BLaER1 treated with 17β-estradiol and CSF1 and Interleukin-3, amounts not matched to agents 10 nM and 100 nM (cell line): Measurements from ENCODE around the gene ATP1A1.

Experiments
- H3K27ac ChIP-seq, 11 experiments: shearing (Covaris generic); formaldehyde crosslinking; 2 replicates each; pipeline ENCODE4 v1.8.1; 2022
- H3K27me3 ChIP-seq, 11 experiments: shearing (Covaris generic); formaldehyde crosslinking; 2 replicates each; pipeline ENCODE4 v1.8.1; 2022
- H3K36me3 ChIP-seq, 11 experiments: shearing (Covaris generic); formaldehyde crosslinking; 2 replicates each; pipeline ENCODE4 v1.8.1; 2022
- H3K4me1 ChIP-seq, 10 experiments: shearing (Covaris generic); formaldehyde crosslinking; 2 replicates each; pipeline ENCODE4 v1.8.1; 2022
- H3K4me2 ChIP-seq, 11 experiments: shearing (Covaris generic); formaldehyde crosslinking; 2 replicates each; pipeline ENCODE4 v1.8.1; 2022
- H3K4me3 ChIP-seq, 10 experiments: shearing (Covaris generic); formaldehyde crosslinking; 2 replicates each; pipeline ENCODE4 v1.8.1; 2022
- H3K9ac ChIP-seq, 11 experiments: shearing (Covaris generic); formaldehyde crosslinking; 2 replicates each; pipeline ENCODE4 v1.8.1; 2022
- H3K9me3 ChIP-seq, 11 experiments: shearing (Covaris generic); formaldehyde crosslinking; replicated peaks in 1 of 11; 2 replicates each; pipeline ENCODE4 v1.8.1; 2022
- H4K20me1 ChIP-seq, 11 experiments: shearing (Covaris generic); formaldehyde crosslinking; 2 replicates each; pipeline ENCODE4 v1.8.1; 2022
- Cebpa-rat ChIP-seq, 11 experiments: shearing (Covaris generic); IDR thresholded peaks; 2 replicates each; pipeline ENCODE4 v1.8.1; 2022

The ATP1A1 gene

GRCh38 chr1:116401646-116402176, 28.7 kb downstream of the ATP1A1 start:
- Histone ChIP-seq H3K9ac (no peak overlapping the region), H3K4me2 (no peak overlapping the region), H3K36me3 (peaks cover 100% of the 10 kb centered on the region in 11 experiments), H3K9me3 (no peaks in the 10 kb centered on the region), H3K27me3 (no peaks in the 10 kb centered on the region), H3K4me1 (no peaks in the 10 kb centered on the region), H3K4me3 (no peak overlapping the region), H3K27ac (0 out of 22 replicates have a peak overlapping the region, but pooled peaks of 1 of the 11 experiments have one; percentile 17), H4K20me1 (peaks cover 0 to 69% (median 40%) of the 10 kb centered on the region in 11 experiments; a peak in 15 of 22 replicates)
- TF ChIP-seq Cebpa-rat (IDR thresholded peaks at IDR 0.05) = no peak

DNA sequence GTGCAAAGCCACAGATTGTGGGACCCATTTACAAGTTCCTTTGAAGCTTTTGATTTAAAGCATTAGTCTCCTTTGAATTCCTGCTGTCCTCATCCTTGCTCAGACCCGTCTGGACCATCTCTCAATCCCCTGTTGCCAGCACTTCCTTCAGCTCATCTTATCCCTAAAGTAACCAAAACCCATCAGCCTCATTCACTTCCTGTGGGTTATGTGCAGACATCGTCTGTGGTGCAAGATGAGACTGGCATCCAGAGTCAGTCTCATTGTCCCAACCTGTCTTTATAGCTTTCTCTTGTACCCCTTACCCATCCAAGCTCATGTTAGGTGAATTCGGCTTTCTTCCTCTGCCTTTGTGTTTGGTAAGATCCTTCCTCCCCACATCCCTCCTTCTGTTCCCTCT, 29.3 kb downstream of the ATP1A1 start:
- TF ChIP-seq Cebpa-rat (IDR thresholded peaks at IDR 0.05) = no peak
- peaks cover 99 to 100% (median 100%) of the 10 kb centered on the region in 11 experiments for H3K36me3 ChIP-seq
- H4K20me1 ChIP-seq = peaks cover 0 to 69% (median 46%) of the 10 kb centered on the region in 11 experiments; a peak in 15 of 22 replicates

GRCh38 chr1:116403496-116404136, 30.6 kb downstream of the ATP1A1 start:
- Histone ChIP-seq H3K36me3 (peaks cover 90 to 100% (median 99%) of the 10 kb centered on the region in 11 experiments), H4K20me1 (peaks cover 0 to 76% (median 46%) of the 10 kb centered on the region in 11 experiments; a peak in 15 of 22 replicates), H3K9me3 (no peaks in the 10 kb centered on the region), H3K4me3 (no peak overlapping the region), H3K27me3 (no peaks in the 10 kb centered on the region), H3K27ac (no peak overlapping the region), H3K4me1 (no peaks in the 10 kb centered on the region), H3K4me2 (no peak overlapping the region), H3K9ac (no peak overlapping the region)
- no peak for TF ChIP-seq Cebpa-rat (IDR thresholded peaks at IDR 0.05)

More for the DNA sequence above, 29.3 kb downstream of the ATP1A1 start:
- H3K27me3 ChIP-seq = no peaks in the 10 kb centered on the region
- H3K4me2 ChIP-seq = no peak overlapping the region
- no peaks in the 10 kb centered on the region for H3K4me1 ChIP-seq
- no peak overlapping the region for H3K4me3 ChIP-seq
- no peaks in the 10 kb centered on the region for H3K9me3 ChIP-seq
- H3K27ac ChIP-seq = no peak overlapping the region
- H3K9ac ChIP-seq = no peak overlapping the region

DNA sequence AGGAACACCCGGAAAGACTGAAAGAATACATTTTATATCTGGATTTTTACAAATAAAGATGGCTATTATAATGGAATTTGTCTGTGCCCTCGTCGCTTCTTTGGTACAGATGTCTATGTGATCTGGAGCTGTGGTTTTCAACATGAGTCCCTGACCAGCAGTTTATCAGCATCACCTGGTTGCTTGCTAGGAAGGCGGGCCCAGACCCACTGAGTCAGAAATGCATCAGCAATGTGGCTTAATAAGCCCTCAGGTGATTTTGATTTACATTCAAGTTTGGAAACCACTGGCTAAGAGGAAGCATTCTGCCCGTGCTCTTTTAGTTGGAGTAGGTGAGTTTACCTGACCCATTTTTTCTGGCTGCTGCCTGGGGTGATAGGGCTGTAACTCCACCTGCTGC, 31.7 kb downstream of the ATP1A1 start:
- no peaks in the 10 kb centered on the region for H3K4me1 ChIP-seq
- peaks cover 81 to 100% (median 97%) of the 10 kb centered on the region in 11 experiments for H3K36me3 ChIP-seq
- H3K9me3 ChIP-seq = no peaks in the 10 kb centered on the region
- H3K4me2 ChIP-seq = no peak overlapping the region
- no peaks in the 10 kb centered on the region for H3K27me3 ChIP-seq
- no peak overlapping the region for H3K27ac ChIP-seq
- no peak overlapping the region for H3K4me3 ChIP-seq
- peaks cover 0 to 68% (median 46%) of the 10 kb centered on the region in 11 experiments; a peak in 15 of 22 replicates for H4K20me1 ChIP-seq
- no peak for TF ChIP-seq Cebpa-rat (IDR thresholded peaks at IDR 0.05)
- H3K9ac ChIP-seq = no peak overlapping the region

- peaks cover 73 to 100% (median 89%) of the 10 kb centered on the region in 11 experiments for H3K36me3 ChIP-seq
These were observed 32.4 kb downstream of the ATP1A1 start for GRCh38 chr1:116405241-116406135.

DNA sequence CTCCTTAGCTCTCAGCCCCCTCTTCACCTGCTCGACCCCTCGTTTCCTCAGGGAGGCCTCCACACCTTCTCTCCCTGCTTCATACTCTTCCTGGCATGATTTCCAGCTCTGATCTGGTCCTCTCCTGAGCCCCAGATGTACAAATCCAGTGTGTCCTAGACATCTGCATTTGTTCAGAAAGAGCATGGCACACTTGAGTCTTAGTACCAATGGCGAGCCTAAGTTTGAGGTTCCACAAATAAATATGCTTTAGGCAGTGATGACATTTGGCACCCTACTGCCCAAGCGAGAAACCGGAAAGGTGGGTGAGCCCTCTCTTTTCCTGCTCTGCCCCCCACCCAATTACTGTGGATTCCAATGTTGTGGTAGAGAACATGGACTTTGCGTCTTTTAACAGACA, 34.0 kb downstream of the ATP1A1 start:
- no peaks in the 10 kb centered on the region for H3K9me3 ChIP-seq
- H4K20me1 ChIP-seq = peaks cover 0 to 54% (median 38%) of the 10 kb centered on the region in 11 experiments; a peak in 15 of 22 replicates
- peaks cover 0 to 5% (median 0%) of the 10 kb centered on the region in 10 experiments; a peak in 1 of 20 replicates for H3K4me1 ChIP-seq
- no peak overlapping the region for H3K4me2 ChIP-seq
- H3K9ac ChIP-seq = no peak overlapping the region
- no peak overlapping the region for H3K4me3 ChIP-seq
- peaks cover 58 to 95% (median 76%) of the 10 kb centered on the region in 11 experiments for H3K36me3 ChIP-seq
- TF ChIP-seq Cebpa-rat (IDR thresholded peaks at IDR 0.05) = no peak
- H3K27ac ChIP-seq = no peak overlapping the region
- H3K27me3 ChIP-seq = no peaks in the 10 kb centered on the region

More at GRCh38 chr1:116405241-116406135, 32.4 kb downstream of the ATP1A1 start:
- Histone ChIP-seq H3K27ac (no peak overlapping the region), H3K27me3 (no peaks in the 10 kb centered on the region), H3K4me2 (no peak overlapping the region), H3K4me1 (no peaks in the 10 kb centered on the region), H3K9ac (no peak overlapping the region), H4K20me1 (peaks cover 0 to 60% (median 46%) of the 10 kb centered on the region in 11 experiments; a peak in 15 of 22 replicates), H3K4me3 (no peak overlapping the region), H3K9me3 (no peaks in the 10 kb centered on the region)
- no peak for TF ChIP-seq Cebpa-rat (IDR thresholded peaks at IDR 0.05)

DNA sequence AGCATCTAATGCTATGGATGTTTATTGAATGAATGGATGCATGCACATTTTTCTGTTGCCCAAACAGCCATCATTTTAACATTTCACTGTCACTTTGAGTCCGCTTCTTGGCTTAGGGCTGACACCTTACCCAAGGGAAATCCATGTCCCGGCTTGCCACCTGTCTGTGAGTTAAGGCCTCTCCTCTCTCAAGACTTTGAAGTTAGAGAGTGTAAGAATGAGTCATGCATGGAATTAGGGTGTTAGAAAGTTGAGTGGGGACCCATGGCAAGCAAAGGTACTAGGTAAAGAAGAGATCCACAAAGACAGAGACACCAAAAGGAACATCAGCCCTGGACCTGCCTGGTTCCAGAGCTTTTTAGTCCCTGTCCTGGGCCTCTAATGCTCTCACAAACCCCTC, 35.1 kb downstream of the ATP1A1 start:
- H3K4me3 ChIP-seq = no peak overlapping the region
- TF ChIP-seq Cebpa-rat (IDR thresholded peaks at IDR 0.05) = no peak
- H3K9ac ChIP-seq = no peak overlapping the region
- no peak overlapping the region for H3K27ac ChIP-seq
- no peaks in the 10 kb centered on the region for H3K27me3 ChIP-seq
- peaks cover 46 to 83% (median 64%) of the 10 kb centered on the region in 11 experiments for H3K36me3 ChIP-seq
- no peaks in the 10 kb centered on the region for H3K9me3 ChIP-seq
- H4K20me1 ChIP-seq = peaks cover 0 to 42% (median 30%) of the 10 kb centered on the region in 11 experiments; a peak in 14 of 22 replicates
- peaks cover 0 to 5% (median 0%) of the 10 kb centered on the region in 10 experiments; a peak in 1 of 20 replicates for H3K4me1 ChIP-seq
- H3K4me2 ChIP-seq = no peak overlapping the region

DNA sequence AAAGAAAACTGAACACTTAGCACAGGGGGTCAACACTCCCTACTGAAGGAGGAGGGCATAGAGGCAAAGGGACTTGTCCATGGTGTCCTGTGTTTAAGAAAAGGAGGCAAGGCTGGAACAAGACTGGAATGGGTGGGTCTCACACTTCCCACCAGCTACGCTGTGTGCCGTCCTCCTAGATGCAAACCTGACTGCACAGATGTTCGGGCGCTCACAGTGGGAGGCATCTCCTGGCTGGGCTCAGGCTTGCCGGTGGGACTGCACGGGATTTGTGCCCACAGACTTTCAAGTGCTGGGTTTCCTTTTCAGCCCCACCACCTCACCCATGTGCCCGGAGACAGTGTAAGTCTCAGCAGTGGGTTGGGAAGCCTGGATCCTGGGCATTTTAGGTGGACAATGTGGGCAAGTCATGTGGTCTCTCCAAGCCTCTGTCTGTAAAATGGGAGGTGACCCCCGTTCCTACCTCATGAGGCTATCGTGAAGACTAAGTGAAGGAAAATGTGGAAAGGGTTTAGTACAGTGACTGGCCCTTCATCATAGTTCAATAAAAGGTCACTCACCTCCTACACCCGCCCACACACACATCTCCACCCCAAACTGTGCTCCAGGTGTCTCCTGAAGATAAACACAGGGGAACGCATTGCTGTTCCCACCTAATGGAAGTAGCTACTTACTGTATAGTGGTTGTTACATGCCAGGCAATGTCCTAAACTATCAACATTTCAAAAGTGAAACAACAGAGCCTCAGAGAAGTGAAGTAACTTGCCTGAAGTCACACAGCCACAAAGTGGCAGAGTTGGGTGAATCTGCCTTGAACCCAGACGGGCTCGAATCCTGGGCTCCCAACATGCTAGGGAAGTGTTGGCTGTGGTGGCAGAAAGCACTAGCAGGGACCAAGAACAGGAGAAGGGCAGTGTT, 36.0 kb downstream of the ATP1A1 start:
- H3K4me1 ChIP-seq = peaks cover 0 to 7% (median 2%) of the 10 kb centered on the region in 10 experiments; a peak in 1 of 20 replicates
- H3K9me3 ChIP-seq = no peaks in the 10 kb centered on the region
- H3K4me3 ChIP-seq = no peak overlapping the region
- no peak overlapping the region for H3K9ac ChIP-seq
- no peak overlapping the region for H3K4me2 ChIP-seq
- TF ChIP-seq Cebpa-rat (IDR thresholded peaks at IDR 0.05) = no peak
- peaks cover 0 to 38% (median 24%) of the 10 kb centered on the region in 11 experiments; a peak in 14 of 22 replicates for H4K20me1 ChIP-seq
- peaks cover 38 to 75% (median 56%) of the 10 kb centered on the region in 11 experiments for H3K36me3 ChIP-seq
- H3K27ac ChIP-seq = no peak overlapping the region
- H3K27me3 ChIP-seq = no peaks in the 10 kb centered on the region
